ENCODE data around the gene NOP16. TPM values are rescaled to one million over a fixed set of nuclear protein-coding genes. Genes with fewer than 3 reads are reported as not detected.

NOP16 gene
- total and polyA plus RNA-seq, 2 donors from 2014 or later = 18.1 to 32.1 TPM

- Histone ChIP-seq H3K9ac (ENCODE audit: low read length in 3 of 3) (no peak overlapping the region), H3K27ac (ENCODE audit: low read depth in 2 of 2, low read length in 2 of 2) (no peak overlapping the region), H3K9me3 (ENCODE audit: control insufficient read depth in 2 of 3, insufficient read depth in 1 of 3, low read length in 3 of 3) (no peaks in the 10 kb centered on the region), H3K4me1 (ENCODE audit: control insufficient read depth in 2 of 3, insufficient read depth in 2 of 3, low read depth in 1 of 3, low read length in 3 of 3) (no peaks in the 10 kb centered on the region), H3K27me3 (ENCODE audit: control insufficient read depth, insufficient read depth, low read length) (no peaks in the 10 kb centered on the region), H3K36me3 (ENCODE audit: control insufficient read depth in 2 of 3, insufficient read depth in 3 of 3, low read length in 3 of 3) (peaks cover 0 to 2% (median 0%) of the 10 kb centered on the region in 3 donors), H3K4me3 (ENCODE audit: low read length in 3 of 3) (no peak overlapping the region)
- DNase-seq (peak in 1 of 5 donors; percentile 24), FAIRE-seq (no peak)
- intact Hi-C loops (cut with DNase I) = no loop called here
- TF ChIP-seq, protein P1, sequence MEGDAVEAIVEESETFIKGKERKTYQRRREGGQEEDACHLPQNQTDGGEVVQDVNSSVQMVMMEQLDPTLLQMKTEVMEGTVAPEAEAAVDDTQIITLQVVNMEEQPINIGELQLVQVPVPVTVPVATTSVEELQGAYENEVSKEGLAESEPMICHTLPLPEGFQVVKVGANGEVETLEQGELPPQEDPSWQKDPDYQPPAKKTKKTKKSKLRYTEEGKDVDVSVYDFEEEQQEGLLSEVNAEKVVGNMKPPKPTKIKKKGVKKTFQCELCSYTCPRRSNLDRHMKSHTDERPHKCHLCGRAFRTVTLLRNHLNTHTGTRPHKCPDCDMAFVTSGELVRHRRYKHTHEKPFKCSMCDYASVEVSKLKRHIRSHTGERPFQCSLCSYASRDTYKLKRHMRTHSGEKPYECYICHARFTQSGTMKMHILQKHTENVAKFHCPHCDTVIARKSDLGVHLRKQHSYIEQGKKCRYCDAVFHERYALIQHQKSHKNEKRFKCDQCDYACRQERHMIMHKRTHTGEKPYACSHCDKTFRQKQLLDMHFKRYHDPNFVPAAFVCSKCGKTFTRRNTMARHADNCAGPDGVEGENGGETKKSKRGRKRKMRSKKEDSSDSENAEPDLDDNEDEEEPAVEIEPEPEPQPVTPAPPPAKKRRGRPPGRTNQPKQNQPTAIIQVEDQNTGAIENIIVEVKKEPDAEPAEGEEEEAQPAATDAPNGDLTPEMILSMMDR (IDR thresholded peaks at IDR 0.05; ENCODE audit: borderline replicate concordance, extremely low read depth, insufficient read depth) = no peak
These were observed 13.1 kb upstream of the NOP16 start for GRCh38 chr5:176401281-176402205.

- Histone ChIP-seq H3K4me1 (ENCODE audit: control insufficient read depth in 2 of 3, insufficient read depth in 2 of 3, low read depth in 1 of 3, low read length in 3 of 3) (peaks cover 0 to 4% (median 0%) of the 10 kb centered on the region in 3 donors), H3K9me3 (ENCODE audit: control insufficient read depth in 2 of 3, insufficient read depth in 1 of 3, low read length in 3 of 3) (no peaks in the 10 kb centered on the region), H3K27ac (ENCODE audit: low read depth in 2 of 2, low read length in 2 of 2) (no peak overlapping the region), H3K36me3 (ENCODE audit: control insufficient read depth in 2 of 3, insufficient read depth in 3 of 3, low read length in 3 of 3) (peaks cover 0 to 8% (median 0%) of the 10 kb centered on the region in 3 donors), H3K27me3 (ENCODE audit: control insufficient read depth, insufficient read depth, low read length) (no peaks in the 10 kb centered on the region), H3K4me3 (ENCODE audit: low read length in 3 of 3) (no peak overlapping the region), H3K9ac (ENCODE audit: low read length in 3 of 3) (no peak overlapping the region)
- intact Hi-C loops (cut with DNase I) = no loop called here
- FAIRE-seq = no peak
- TF ChIP-seq, protein P1 (IDR thresholded peaks at IDR 0.05; ENCODE audit: borderline replicate concordance, extremely low read depth, insufficient read depth) = no peak
- no peak for DNase-seq
These were observed 12.2 kb upstream of the NOP16 start for GRCh38 chr5:176400382-176401156.

GRCh38 chr5:176397736-176398420, 9.5 kb upstream of the NOP16 start:
- no peaks in the 10 kb centered on the region for H3K9me3 ChIP-seq (ENCODE audit: control insufficient read depth in 2 of 3, insufficient read depth in 1 of 3, low read length in 3 of 3)
- no peak overlapping the region for H3K9ac ChIP-seq (ENCODE audit: low read length in 3 of 3)
- intact Hi-C loops (cut with DNase I) = no loop called here
- TF ChIP-seq, protein P1 (IDR thresholded peaks at IDR 0.05; ENCODE audit: borderline replicate concordance, extremely low read depth, insufficient read depth) = no peak
- DNase-seq (no peak), FAIRE-seq (no peak)
- no peaks in the 10 kb centered on the region for H3K27me3 ChIP-seq (ENCODE audit: control insufficient read depth, insufficient read depth, low read length)
- H3K36me3 ChIP-seq (ENCODE audit: control insufficient read depth in 2 of 3, insufficient read depth in 3 of 3, low read length in 3 of 3) = peaks cover 0 to 13% (median 11%) of the 10 kb centered on the region in 3 donors
- H3K4me1 ChIP-seq (ENCODE audit: control insufficient read depth in 2 of 3, insufficient read depth in 2 of 3, low read depth in 1 of 3, low read length in 3 of 3) = peaks cover 0 to 4% (median 0%) of the 10 kb centered on the region in 3 donors
- H3K4me3 ChIP-seq (ENCODE audit: low read length in 3 of 3) = no peak overlapping the region
- H3K27ac ChIP-seq (ENCODE audit: low read depth in 2 of 2, low read length in 2 of 2) = no peak overlapping the region
